ENCODE measurements around the gene CCL24. TPM values are rescaled to one million over a fixed set of nuclear protein-coding genes. Genes with fewer than 3 reads are reported as not detected.
"Not testable (repeated sequence)": the region's sequence is repeated elsewhere in the genome, so short reads cannot be mapped to it uniquely, and the experiment has no call there.

Gene CCL24, protein sequence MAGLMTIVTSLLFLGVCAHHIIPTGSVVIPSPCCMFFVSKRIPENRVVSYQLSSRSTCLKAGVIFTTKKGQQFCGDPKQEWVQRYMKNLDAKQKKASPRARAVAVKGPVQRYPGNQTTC
- total RNA-seq = 10 to 100 TPM in 1 of 4 donors, 1 to 10 TPM in 1, not detected in 2; 2.5 to 10.8 TPM

DNA sequence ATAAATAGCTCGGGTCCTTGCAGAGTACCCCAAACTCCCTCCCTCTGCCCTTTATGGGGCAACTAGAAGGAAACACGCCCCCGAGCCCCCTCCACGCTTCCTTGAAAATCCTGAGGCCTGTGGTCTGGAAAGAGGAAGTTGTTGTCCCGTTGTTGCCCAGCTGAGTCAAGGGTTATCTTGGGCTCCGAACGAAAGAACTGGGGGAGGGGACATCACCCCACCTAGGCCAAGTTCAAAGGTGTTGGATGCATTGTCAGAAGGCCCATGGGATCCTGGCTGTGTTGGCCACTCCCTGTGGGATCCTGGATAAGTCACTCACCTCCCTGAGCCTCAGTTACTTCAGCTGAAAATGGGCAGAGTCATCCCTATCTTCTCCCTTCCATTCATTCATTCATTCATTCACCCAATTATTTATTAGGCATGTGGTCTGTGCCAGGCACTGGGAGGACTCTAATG, at the start of gene CCL24:
Gene CCL24, minus strand, starts transcription at position 26 of the 456 bp plus-strand sequence. CDS start 91 bp downstream, outside the sequence.
- ATAC-seq (ENCODE audit: low FRiP score) (no peak), DNase-seq (ENCODE audit: low spot score) (no peak)

DNA sequence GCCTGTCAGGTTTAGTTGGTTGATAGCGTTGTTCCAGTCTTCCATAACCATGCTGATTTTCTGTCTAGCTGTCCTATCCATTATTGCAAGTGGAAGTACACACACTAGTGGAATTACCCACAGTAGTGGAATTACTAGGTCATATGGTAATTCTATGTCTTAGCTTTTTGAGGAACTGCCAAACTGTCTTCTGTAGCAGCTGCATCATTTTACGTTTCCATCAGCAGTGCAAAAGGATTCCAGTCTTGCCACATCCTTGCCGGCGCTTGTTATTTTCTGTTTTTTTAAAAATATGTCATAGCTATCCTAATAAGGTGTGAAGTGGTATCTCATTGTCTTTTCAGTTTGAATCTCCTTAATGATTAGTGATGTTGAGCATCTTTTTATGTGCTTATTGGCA, 48.0 kb upstream of the CCL24 start:
- DNase-seq (ENCODE audit: low spot score) (no peak), ATAC-seq (ENCODE audit: low FRiP score) (no peak)
- TF ChIP-seq, protein P1, sequence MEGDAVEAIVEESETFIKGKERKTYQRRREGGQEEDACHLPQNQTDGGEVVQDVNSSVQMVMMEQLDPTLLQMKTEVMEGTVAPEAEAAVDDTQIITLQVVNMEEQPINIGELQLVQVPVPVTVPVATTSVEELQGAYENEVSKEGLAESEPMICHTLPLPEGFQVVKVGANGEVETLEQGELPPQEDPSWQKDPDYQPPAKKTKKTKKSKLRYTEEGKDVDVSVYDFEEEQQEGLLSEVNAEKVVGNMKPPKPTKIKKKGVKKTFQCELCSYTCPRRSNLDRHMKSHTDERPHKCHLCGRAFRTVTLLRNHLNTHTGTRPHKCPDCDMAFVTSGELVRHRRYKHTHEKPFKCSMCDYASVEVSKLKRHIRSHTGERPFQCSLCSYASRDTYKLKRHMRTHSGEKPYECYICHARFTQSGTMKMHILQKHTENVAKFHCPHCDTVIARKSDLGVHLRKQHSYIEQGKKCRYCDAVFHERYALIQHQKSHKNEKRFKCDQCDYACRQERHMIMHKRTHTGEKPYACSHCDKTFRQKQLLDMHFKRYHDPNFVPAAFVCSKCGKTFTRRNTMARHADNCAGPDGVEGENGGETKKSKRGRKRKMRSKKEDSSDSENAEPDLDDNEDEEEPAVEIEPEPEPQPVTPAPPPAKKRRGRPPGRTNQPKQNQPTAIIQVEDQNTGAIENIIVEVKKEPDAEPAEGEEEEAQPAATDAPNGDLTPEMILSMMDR (IDR thresholded peaks at IDR 0.05) = no peak

More for the DNA sequence above, at the start of gene CCL24:
- TF ChIP-seq, protein P1 (IDR thresholded peaks at IDR 0.05) = no peak

DNA sequence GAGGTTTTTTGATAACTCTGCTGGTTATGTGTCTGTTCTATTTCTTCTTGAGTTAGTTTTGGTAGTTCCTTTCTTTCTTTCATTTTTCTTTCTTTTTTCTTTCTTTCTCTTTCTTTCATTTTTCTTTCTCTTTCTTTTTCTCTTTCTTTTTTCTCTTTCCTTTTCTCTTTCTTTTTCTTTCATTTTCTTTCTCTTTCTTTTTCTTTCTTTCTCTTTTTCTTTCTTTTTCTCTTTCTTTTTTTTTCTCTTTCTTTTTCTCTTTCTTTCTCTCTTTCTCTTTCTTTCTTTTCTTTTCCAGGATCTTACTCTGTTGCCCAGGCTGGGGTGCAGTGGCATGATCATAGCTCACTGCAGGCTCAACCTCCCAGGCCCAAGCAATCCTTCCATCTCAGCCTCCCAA, 44.8 kb upstream of the CCL24 start:
- TF ChIP-seq, protein P1 (IDR thresholded peaks at IDR 0.05) = no peak
- DNase-seq (ENCODE audit: low spot score) = no peak
- no peak for ATAC-seq (ENCODE audit: low FRiP score)

DNA sequence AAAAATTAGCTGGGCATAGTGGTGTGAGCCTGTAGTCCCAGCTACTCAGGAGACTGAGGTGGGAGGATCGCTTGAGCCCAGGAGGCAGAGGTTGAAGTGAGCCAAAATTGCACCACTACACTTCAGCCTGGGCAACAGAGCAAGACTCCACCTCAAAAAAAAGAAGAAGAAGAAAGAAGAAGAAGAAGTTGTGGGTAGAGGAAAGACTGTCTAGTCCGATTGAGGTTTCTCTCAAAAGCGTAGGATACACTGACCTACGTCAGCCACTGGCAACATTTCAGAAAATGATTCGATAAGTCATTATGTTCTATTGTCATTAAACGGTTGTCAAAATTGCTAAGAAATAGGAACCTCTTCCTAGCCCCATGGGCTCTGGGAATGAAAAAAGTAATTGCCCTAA, 42.9 kb upstream of the CCL24 start:
- DNase-seq (ENCODE audit: low spot score) (no peak), ATAC-seq (ENCODE audit: low FRiP score) (no peak)
- TF ChIP-seq, protein P1 (IDR thresholded peaks at IDR 0.05) = no peak

DNA sequence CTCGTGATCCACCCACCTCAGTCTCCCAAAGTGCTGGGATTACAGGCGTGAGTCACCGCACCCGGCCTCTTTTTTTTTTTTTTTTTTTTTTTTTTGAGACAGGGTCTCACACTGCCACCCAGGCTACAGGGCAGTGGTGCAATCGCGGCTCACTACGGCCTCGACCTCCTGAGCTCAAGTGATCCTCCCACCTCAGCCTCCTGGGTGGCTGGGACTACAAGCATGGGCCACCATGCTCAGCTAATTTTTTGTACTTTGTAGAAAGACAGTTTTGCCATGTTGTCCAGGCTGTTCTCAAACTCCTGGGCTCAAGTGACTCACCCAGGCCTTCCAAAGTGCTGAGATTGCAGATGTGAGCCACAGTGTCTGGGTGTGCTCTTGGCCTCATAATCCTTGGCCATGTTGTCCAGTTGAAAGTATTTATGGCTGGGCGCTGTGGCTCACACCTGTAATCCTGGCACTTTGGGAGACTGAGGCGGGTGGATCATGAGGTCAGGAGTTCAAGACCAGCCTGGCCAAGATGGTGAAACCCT, 41.3 kb upstream of the CCL24 start:
- ATAC-seq (ENCODE audit: low FRiP score); DNase-seq (ENCODE audit: low spot score): not testable (repeated sequence)

DNA sequence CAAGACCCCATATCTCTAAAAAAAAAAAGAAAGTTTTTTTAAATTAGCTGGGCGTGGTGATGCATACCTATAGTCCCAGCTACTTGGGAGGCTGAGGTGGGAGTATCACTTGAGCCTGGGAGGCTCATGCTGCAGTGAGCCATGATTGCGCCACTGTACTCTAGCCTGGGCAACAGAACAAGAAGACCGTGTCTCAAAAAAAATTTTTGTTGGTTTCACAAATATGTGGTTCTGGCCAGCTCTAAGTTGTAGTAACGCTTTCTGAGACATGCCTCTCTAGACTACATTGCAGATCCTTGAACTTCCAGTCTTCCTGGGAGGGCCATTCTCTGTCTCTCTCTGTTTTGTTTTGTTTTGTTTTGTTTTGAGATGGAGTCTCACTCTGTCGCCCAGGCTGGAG, 40.6 kb upstream of the CCL24 start:
- DNase-seq (ENCODE audit: low spot score) = no peak
- peak; percentile 47 for ATAC-seq (ENCODE audit: low FRiP score)
- TF ChIP-seq, protein P1 (IDR thresholded peaks at IDR 0.05) = no peak

DNA sequence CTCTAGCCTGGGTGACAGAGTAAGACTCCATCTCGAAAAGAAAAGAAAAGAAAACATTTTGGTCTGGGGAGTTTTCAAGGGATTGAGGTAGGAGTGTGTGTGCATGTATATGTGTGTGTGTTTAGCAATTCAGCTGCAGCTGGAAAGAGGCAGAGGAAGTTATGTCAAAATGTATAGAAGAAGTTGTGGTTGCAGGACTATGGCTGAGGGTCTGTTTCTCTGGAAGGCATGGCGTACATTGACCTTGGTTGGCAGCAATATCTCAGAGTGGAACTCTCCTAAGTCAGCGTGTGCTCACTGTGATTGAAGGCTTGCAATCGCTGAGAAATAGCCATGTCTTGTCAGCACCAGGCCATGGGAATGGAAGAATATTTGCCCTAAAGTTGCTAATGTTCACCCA, 36.6 kb upstream of the CCL24 start:
- DNase-seq (ENCODE audit: low spot score) = no peak
- ATAC-seq (ENCODE audit: low FRiP score) = no peak
- TF ChIP-seq, protein P1 (IDR thresholded peaks at IDR 0.05) = no peak

Data from omental fat pad (tissue), 4 donors.